ENCODE data around the gene CCL26. TPM values are rescaled to one million over a fixed set of nuclear protein-coding genes. Genes with fewer than 3 reads are reported as not detected.

CCL26 gene
- total and polyA plus RNA-seq, 10 of the 15 experiments (the other 5 are each of a cell fraction or from before 2014, with no cell fraction given): not detected

GRCh38 chr7:75729851-75730274, 42.1 kb downstream of the CCL26 start:
- TF ChIP-seq ZBTB33 (IDR thresholded peaks at IDR 0.05) (no peak), RB1 (IDR thresholded peaks at IDR 0.05; ENCODE audit: borderline replicate concordance) (no peak), IKZF2 (IDR thresholded peaks at IDR 0.05) (peak; percentile 25 to 38; a peak in 2 of 4 replicates), SP1 (IDR thresholded peaks at IDR 0.05; ENCODE audit: low read depth, low read length) (no peak), LARP7 (IDR thresholded peaks at IDR 0.05) (no peak), SPI1 (IDR thresholded peaks at IDR 0.05; ENCODE audit: borderline replicate concordance, insufficient read depth, low read depth, low read length) (peak; percentile 42; the same call in 1 of the 2 replicates), PAX8 (IDR thresholded peaks at IDR 0.05) (no peak)
- Histone ChIP-seq H3K27me3 (replicated peaks in 1 of 2; ENCODE audit: control insufficient read depth in 2 of 2, insufficient read depth in 2 of 2, low read length in 1 of 2) (no peaks in the 10 kb centered on the region), H3K79me2 (ENCODE audit: control insufficient read depth, insufficient read depth, low read length) (no peaks in the 10 kb centered on the region), H2AFZ (ENCODE audit: control insufficient read depth, low read depth, low read length) (no peak overlapping the region), H3K27ac (ENCODE audit: control insufficient read depth, insufficient read depth) (no peak overlapping the region), H3K4me2 (ENCODE audit: control insufficient read depth, insufficient read depth) (no peak overlapping the region), H4K20me1 (ENCODE audit: control insufficient read depth, insufficient read depth) (no peaks in the 10 kb centered on the region), H3K9ac (ENCODE audit: control insufficient read depth, insufficient read depth, low read length) (no peak overlapping the region), H3K36me3 (ENCODE audit: control insufficient read depth in 2 of 2, insufficient read depth in 2 of 2, low read length in 1 of 2) (no peaks in the 10 kb centered on the region), H3K9me3 (replicated peaks; ENCODE audit: control insufficient read depth, insufficient read depth, low read length) (no peaks in the 10 kb centered on the region), H3K4me3 (no peak overlapping the region), H3K4me1 (ENCODE audit: control insufficient read depth, insufficient read depth, low read length) (peaks cover 16% of the 10 kb centered on the region)
- CTCF ChIA-PET: no interaction called here
- no TSS peak for BruUV-seq (replicated peaks)
- SMC1A ChIA-PET (ENCODE audit: uncharacterized antibody, unreplicated experiment): no interaction called here
- POLR2A ChIA-PET: no interaction called here
- 15% methylated on average over 4 of the region's 4 CpGs for WGBS (ENCODE audit: insufficient coverage, insufficient replicate concordance, low lambda C conversion rate, missing lambda C conversion rate)
- RAD21 ChIA-PET (ENCODE audit: unreplicated experiment): no interaction called here
- ATAC-seq (peak; percentile 24; the same call in 2 of the 3 replicates), DNase-seq (ENCODE audit: low read depth, low spot score) (no peak), FAIRE-seq (no peak)
- intact Hi-C loops (cut with micrococcal nuclease; ENCODE audit: unreplicated experiment): no loop called here
- in situ Hi-C loops (cut with MboI): no loop called here

Measured in GM12878 (cell line).